Stimulated activated CD4-positive, alpha-beta T cell treated with anti-CD3 and anti-CD28 coated beads, Interleukin-2, amount 100 ng/mL, for 4 hours (primary cell): ENCODE data around the gene CA9.

Experiments
- DNase-seq: peaks from one replicate; pipeline ENCODE4 v3.0.0-alpha.2; 2020; ENCODE audit warnings: low read depth

CA9 gene

GRCh38 chr9:35717132-35717870 lies 43.6 kb downstream of the CA9 start:
- DNase-seq: no peak

- no peak for DNase-seq
Observed at GRCh38 chr9:35718721-35719511, 45.2 kb downstream of the CA9 start.

GRCh38 chr9:35719546-35719945 lies 45.8 kb downstream of the CA9 start:
- no peak for DNase-seq

- no peak for DNase-seq
Observed at GRCh38 chr9:35723426-35723825, 49.7 kb downstream of the CA9 start.

GRCh38 chr9:35723908-35724307 lies 50.2 kb downstream of the CA9 start:
- no peak for DNase-seq

- no peak for DNase-seq
Observed at GRCh38 chr9:35725362-35725761, 51.6 kb downstream of the CA9 start.

GRCh38 chr9:35726931-35727330 lies 53.2 kb downstream of the CA9 start:
- no peak for DNase-seq

DNA sequence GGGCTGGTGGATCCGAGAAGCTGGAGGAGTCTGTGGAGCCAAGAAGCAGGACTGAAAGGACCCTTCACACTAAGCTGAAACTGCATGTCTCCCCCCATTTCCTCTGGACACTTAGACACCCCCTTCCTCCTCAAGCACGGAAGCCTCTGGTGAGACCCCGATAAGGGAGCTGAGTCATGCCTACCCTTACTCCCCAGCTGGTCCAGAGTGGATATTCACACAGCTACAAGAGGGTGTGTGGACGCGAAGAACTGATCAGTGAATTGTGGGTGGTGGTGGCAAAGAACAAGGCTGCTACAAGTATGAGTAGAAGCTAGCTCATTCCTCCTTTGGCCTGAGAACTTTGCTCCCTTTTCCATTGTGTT lies 53.9 kb downstream of the CA9 start:
- DNase-seq: no peak

DNA sequence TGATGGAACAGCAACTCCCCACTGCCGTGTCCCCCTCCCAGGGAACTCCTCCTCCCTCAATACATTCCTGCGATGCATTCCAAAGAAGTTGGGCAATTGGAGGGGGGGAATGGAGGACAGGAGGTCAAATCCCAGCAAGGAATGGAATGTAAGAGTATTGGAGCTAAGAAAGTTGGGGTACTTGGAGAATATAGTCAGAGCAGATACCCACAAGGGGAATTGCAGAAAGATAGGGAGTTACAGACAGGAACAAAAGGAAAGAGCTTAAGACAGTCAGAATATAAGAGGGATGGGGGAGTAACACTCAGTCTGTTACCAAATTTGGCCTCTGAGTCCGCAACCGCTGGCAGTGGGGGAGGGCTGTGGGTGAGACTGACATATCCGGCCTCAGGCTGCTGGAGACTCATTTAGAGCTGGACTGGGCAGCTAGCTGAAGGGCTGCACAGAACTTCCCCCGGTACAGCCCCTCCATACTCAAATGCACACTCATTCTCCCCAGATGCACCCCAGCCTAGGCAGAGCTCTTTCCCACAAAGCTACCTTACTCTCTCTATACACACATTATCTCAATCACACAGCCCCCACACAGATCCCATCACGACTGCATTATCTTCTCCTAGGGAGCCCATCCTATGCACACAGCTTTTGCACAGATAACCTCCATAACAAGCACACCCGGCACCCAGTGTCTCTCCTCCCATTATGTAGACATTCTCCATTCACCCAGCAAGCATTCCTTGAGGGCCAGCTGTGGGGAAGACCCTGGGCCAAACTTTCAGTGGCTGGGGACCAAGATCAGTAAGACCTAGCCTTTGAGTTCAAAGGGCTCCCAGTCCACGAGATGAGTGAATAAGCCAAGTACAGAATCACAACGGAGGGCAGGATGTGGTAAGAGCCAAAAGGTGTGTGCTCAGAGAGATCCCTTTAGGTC lies 54.6 kb downstream of the CA9 start:
- DNase-seq: no peak

GRCh38 chr9:35729101-35729500 lies 55.4 kb downstream of the CA9 start:
- DNase-seq: no peak

- no peak for DNase-seq
Observed at GRCh38 chr9:35729700-35730485, 56.2 kb downstream of the CA9 start.

GRCh38 chr9:35730486-35730854 lies 56.7 kb downstream of the CA9 start:
- no peak for DNase-seq
